ENCODE data around the gene RPS3A. TPM values are rescaled to one million over a fixed set of nuclear protein-coding genes. Genes with fewer than 3 reads are reported as not detected.

The RPS3A gene
- total and polyA plus RNA-seq, 2 donors (not counting 3 experiments of a cell fraction or from before 2014, with no cell fraction given) = 1,367 to 1,494 TPM

DNA sequence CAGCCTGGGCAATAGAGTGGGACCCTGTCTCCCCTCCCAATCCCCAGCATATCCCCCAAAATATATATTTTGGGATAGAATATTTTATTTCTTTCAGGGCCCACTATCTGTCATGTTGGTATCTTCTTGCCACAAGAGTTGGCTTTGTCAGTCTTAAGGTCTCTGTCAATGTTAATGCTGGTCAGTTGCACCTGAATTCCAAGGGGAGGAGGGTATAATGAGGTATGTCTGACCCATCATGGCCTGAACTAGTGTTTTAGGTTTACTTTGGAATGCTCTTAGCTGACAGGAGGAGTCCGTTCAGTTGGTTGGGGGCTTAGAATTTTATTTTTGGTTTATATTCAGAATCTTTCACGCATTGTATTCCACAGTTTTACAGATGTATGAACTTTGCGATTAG, 6.2 kb upstream of the RPS3A start:
- Histone ChIP-seq H3K4me2 (ENCODE audit: insufficient read depth, low read length) (no peak overlapping the region), H3K36me3 (ENCODE audit: control insufficient read depth in 2 of 2, extremely low read depth in 1 of 2, insufficient read depth in 2 of 2, low read length in 2 of 2) (no peaks in the 10 kb centered on the region), H2AFZ (ENCODE audit: low read depth, low read length) (no peak overlapping the region), H3K4me3 (replicated peaks in 1 of 3; ENCODE audit: insufficient read depth in 1 of 3, low read depth in 1 of 3, low read length in 3 of 3) (no peak overlapping the region), H3K9me1 (replicated peaks; ENCODE audit: control insufficient read depth, extremely low read depth, insufficient read depth, low read length) (no peaks in the 10 kb centered on the region), H3K27me3 (ENCODE audit: control insufficient read depth in 2 of 2, insufficient read depth in 2 of 2, low read length in 2 of 2) (no peaks in the 10 kb centered on the region), H3K4me1 (ENCODE audit: control insufficient read depth, extremely low read depth, insufficient read depth, low read length) (no peaks in the 10 kb centered on the region), H3K79me2 (ENCODE audit: control insufficient read depth, insufficient read depth, low read length) (no peaks in the 10 kb centered on the region), H3K9ac (replicated peaks; ENCODE audit: extremely low read depth, insufficient read depth, low read length) (no peak overlapping the region), H3K9me3 (replicated peaks; ENCODE audit: control insufficient read depth, insufficient read depth, low read length) (no peaks in the 10 kb centered on the region), H3K27ac (ENCODE audit: insufficient read depth, low read depth, low read length) (no peak overlapping the region), H4K20me1 (replicated peaks; ENCODE audit: control insufficient read depth, extremely low read depth, insufficient read depth, low read length) (no peaks in the 10 kb centered on the region)
- no TSS peak for BruUV-seq (replicated peaks)
- FAIRE-seq = no peak
- CTCF ChIA-PET = no interaction called here
- TF ChIP-seq POLR2A (IDR thresholded peaks at IDR 0.05; ENCODE audit: low read depth, low read length) (no peak), EZH2 (IDR thresholded peaks at IDR 0.05; ENCODE audit: borderline replicate concordance, low read depth, low read length, severe bottlenecking) (no peak), GATA2 (IDR thresholded peaks at IDR 0.05; ENCODE audit: insufficient read depth, insufficient read length, low read depth, low read length) (no peak), FOS (IDR thresholded peaks at IDR 0.05; ENCODE audit: borderline replicate concordance, insufficient read depth, low read length) (no peak), JUN (IDR thresholded peaks at IDR 0.05; ENCODE audit: borderline replicate concordance, insufficient read depth, insufficient read length, low read depth) (no peak), MYC (IDR thresholded peaks at IDR 0.05; ENCODE audit: low read depth, low read length) (no peak), POLR2AphosphoS5 (IDR thresholded peaks at IDR 0.05; ENCODE audit: insufficient read depth, low read depth, low read length) (no peak)
- TF ChIP-seq, protein P1, sequence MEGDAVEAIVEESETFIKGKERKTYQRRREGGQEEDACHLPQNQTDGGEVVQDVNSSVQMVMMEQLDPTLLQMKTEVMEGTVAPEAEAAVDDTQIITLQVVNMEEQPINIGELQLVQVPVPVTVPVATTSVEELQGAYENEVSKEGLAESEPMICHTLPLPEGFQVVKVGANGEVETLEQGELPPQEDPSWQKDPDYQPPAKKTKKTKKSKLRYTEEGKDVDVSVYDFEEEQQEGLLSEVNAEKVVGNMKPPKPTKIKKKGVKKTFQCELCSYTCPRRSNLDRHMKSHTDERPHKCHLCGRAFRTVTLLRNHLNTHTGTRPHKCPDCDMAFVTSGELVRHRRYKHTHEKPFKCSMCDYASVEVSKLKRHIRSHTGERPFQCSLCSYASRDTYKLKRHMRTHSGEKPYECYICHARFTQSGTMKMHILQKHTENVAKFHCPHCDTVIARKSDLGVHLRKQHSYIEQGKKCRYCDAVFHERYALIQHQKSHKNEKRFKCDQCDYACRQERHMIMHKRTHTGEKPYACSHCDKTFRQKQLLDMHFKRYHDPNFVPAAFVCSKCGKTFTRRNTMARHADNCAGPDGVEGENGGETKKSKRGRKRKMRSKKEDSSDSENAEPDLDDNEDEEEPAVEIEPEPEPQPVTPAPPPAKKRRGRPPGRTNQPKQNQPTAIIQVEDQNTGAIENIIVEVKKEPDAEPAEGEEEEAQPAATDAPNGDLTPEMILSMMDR (IDR thresholded peaks at IDR 0.05; ENCODE audit: extremely low read depth in 1 of 2, insufficient read depth in 1 of 2, low read depth in 1 of 2, low read length in 2 of 2) = no peak
- TF ChIP-seq, protein P2, sequence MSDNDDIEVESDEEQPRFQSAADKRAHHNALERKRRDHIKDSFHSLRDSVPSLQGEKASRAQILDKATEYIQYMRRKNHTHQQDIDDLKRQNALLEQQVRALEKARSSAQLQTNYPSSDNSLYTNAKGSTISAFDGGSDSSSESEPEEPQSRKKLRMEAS (IDR thresholded peaks at IDR 0.05; ENCODE audit: insufficient read depth, insufficient read length) = no peak
- no peak for DNase-seq (ENCODE audit: low read depth, low spot score)
- POLR2A ChIA-PET = no interaction called here
- intact Hi-C loops (cut with micrococcal nuclease) (no loop called here), dilution Hi-C loops (cut with MboI; ENCODE audit: extremely low pct_ligation_motif_present, low sequenced_read_pairs) (no loop called here)

Data from endothelial cell of umbilical vein (primary cell).